ENCODE data around the gene TMEM141.

DNA sequence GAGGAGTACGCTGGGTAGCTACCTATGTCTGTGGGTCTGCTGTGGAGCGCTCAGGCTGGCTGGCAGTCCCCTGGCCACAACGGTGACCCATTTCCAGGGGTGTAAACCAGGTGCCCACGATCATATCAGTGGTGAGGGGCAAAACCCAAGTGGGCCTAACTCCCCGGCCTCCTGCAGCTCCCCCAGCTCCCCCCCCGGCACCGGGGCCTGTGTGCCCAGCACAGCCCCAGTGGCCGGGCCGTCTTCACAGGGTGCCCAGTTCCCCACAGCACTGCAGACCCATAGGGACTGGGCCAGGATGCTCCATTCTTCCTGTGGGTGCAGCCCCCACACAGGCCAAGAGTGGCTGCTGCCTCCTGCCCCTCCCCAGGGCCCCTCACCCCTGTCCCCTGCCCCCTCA is 32.1 kb upstream of the TMEM141 start:
- no peak for TF ChIP-seq FOSL1 (IDR thresholded peaks at IDR 0.05; ENCODE audit: insufficient read depth, low read depth, low read length)
- no peak for TF ChIP-seq SP2 (IDR thresholded peaks at IDR 0.05; ENCODE audit: low read length)
- TF ChIP-seq, protein P1, sequence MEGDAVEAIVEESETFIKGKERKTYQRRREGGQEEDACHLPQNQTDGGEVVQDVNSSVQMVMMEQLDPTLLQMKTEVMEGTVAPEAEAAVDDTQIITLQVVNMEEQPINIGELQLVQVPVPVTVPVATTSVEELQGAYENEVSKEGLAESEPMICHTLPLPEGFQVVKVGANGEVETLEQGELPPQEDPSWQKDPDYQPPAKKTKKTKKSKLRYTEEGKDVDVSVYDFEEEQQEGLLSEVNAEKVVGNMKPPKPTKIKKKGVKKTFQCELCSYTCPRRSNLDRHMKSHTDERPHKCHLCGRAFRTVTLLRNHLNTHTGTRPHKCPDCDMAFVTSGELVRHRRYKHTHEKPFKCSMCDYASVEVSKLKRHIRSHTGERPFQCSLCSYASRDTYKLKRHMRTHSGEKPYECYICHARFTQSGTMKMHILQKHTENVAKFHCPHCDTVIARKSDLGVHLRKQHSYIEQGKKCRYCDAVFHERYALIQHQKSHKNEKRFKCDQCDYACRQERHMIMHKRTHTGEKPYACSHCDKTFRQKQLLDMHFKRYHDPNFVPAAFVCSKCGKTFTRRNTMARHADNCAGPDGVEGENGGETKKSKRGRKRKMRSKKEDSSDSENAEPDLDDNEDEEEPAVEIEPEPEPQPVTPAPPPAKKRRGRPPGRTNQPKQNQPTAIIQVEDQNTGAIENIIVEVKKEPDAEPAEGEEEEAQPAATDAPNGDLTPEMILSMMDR (IDR thresholded peaks at IDR 0.05; ENCODE audit: control extremely low read depth in 1 of 3, insufficient read depth in 1 of 3, low read depth in 1 of 3, low read length in 3 of 3): no peak
- no peak for TF ChIP-seq POLR2A (IDR thresholded peaks at IDR 0.05; ENCODE audit: control extremely low read depth in 1 of 2, low read depth in 2 of 2, low read length in 2 of 2)
- no peak for TF ChIP-seq EZH2 (IDR thresholded peaks at IDR 0.05; ENCODE audit: low read depth, low read length, severe bottlenecking)
- no peak for TF ChIP-seq POLR2AphosphoS5 (IDR thresholded peaks at IDR 0.05; ENCODE audit: low read depth, low read length)
- TF ChIP-seq SP4 (IDR thresholded peaks at IDR 0.05; ENCODE audit: low read length): no peak
- no peak for TF ChIP-seq CEBPB (IDR thresholded peaks at IDR 0.05; ENCODE audit: low read depth, low read length)
- no peak for TF ChIP-seq BACH1 (IDR thresholded peaks at IDR 0.05; ENCODE audit: low read length)
- TF ChIP-seq, protein P2, sequence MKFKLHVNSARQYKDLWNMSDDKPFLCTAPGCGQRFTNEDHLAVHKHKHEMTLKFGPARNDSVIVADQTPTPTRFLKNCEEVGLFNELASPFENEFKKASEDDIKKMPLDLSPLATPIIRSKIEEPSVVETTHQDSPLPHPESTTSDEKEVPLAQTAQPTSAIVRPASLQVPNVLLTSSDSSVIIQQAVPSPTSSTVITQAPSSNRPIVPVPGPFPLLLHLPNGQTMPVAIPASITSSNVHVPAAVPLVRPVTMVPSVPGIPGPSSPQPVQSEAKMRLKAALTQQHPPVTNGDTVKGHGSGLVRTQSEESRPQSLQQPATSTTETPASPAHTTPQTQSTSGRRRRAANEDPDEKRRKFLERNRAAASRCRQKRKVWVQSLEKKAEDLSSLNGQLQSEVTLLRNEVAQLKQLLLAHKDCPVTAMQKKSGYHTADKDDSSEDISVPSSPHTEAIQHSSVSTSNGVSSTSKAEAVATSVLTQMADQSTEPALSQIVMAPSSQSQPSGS (IDR thresholded peaks at IDR 0.05; ENCODE audit: low read length): no peak
- no peak for TF ChIP-seq CREB1 (IDR thresholded peaks at IDR 0.05)

All from H1 (cell line).